SK-N-SH treated with all-trans-retinoic acid at 6 μM for 48 hours (cell line): ENCODE results near the gene PALD1.

Experiments used
- ATAC-seq: fragments of 200-7000 bp; cut with Tn5 transposase; 3 replicates; pipeline ENCODE4 v1.9.1; 2020; ENCODE audit warnings: mild to moderate bottlenecking, moderate library complexity
- ARNTL ChIP-seq: fragments of 450-650 bp; formaldehyde crosslinking; IDR thresholded peaks from 2 replicates; pipeline ENCODE4 v1.5.0; 2020; ENCODE audit warnings: low read depth, mild to moderate bottlenecking, moderate library complexity, borderline replicate concordance
- BACH2 ChIP-seq: fragments of 250-450 bp; sonication (Bioruptor Pico); IDR thresholded peaks from 2 replicates; pipeline ENCODE4 v1.9.0; 2021; ENCODE audit warnings: mild to moderate bottlenecking, borderline replicate concordance
- CSDC2 ChIP-seq: fragments of 250-450 bp; sonication (Bioruptor Pico); IDR thresholded peaks from 2 replicates; pipeline ENCODE4 v1.5.0; 2020; ENCODE audit warnings: mild to moderate bottlenecking, moderate library complexity
- ESRRG ChIP-seq: fragments of 250-450 bp; sonication (Bioruptor Pico); IDR thresholded peaks from 2 replicates; pipeline ENCODE4 v1.6.1; 2021; ENCODE audit warnings: mild to moderate bottlenecking
- GLIS3 ChIP-seq: fragments of 250-450 bp; sonication (Bioruptor Pico); IDR thresholded peaks from 2 replicates; pipeline ENCODE4 v1.5.0; 2020; ENCODE audit warnings: mild to moderate bottlenecking, moderate library complexity
- ISL1 ChIP-seq: fragments of 250-450 bp; sonication (Bioruptor Pico); IDR thresholded peaks from 2 replicates; pipeline ENCODE4 v2.1.2; 2022; ENCODE audit warnings: mild to moderate bottlenecking, moderate library complexity
- OSR1 ChIP-seq: fragments of 250-450 bp; sonication (Bioruptor Pico); IDR thresholded peaks from 2 replicates; pipeline ENCODE4 v1.8.0; 2022; ENCODE audit warnings: moderate library complexity, mild to moderate bottlenecking, inconsistent platforms
- PPARA ChIP-seq: fragments of 250-450 bp; sonication (Bioruptor Pico); IDR thresholded peaks from 2 replicates; pipeline ENCODE4 v1.5.0; 2020; ENCODE audit warnings: mild to moderate bottlenecking, borderline replicate concordance
- RARB ChIP-seq: fragments of 250-450 bp; sonication (Bioruptor Pico); IDR thresholded peaks from 2 replicates; pipeline ENCODE4 v1.8.0; 2021; ENCODE audit warnings: mild to moderate bottlenecking, moderate library complexity
- SNAI2 ChIP-seq: fragments of 250-450 bp; sonication (Bioruptor Pico); IDR thresholded peaks from 2 replicates; pipeline ENCODE4 v1.5.0; 2020; ENCODE audit warnings: mild to moderate bottlenecking, moderate library complexity
- TOX ChIP-seq: fragments of 250-450 bp; sonication (Bioruptor Pico); IDR thresholded peaks from 2 replicates; pipeline ENCODE4 v1.8.0; 2021; ENCODE audit warnings: mild to moderate bottlenecking, moderate library complexity, borderline replicate concordance
- ZC3H10 ChIP-seq: fragments of 250-450 bp; sonication (Bioruptor Pico); IDR thresholded peaks from 2 replicates; pipeline ENCODE4 v1.5.1; 2021; ENCODE audit warnings: mild to moderate bottlenecking, moderate library complexity
- ZFP3 ChIP-seq: fragments of 250-450 bp; sonication (Bioruptor Pico); IDR thresholded peaks from 2 replicates; pipeline ENCODE4 v1.5.0; 2020; ENCODE audit warnings: mild to moderate bottlenecking, moderate library complexity
- ZFP30 ChIP-seq: fragments of 450-650 bp; formaldehyde crosslinking; IDR thresholded peaks from 2 replicates; pipeline ENCODE4 v1.5.0; 2022; ENCODE audit warnings: mild to moderate bottlenecking, moderate library complexity
- ZNF565 ChIP-seq: fragments of 450-650 bp; formaldehyde crosslinking; conservative IDR thresholded peaks from 2 replicates; pipeline ENCODE4 v1.5.0; 2020; ENCODE audit warnings: low read depth, mild to moderate bottlenecking, moderate library complexity
- ZNF8 ChIP-seq: fragments of 450-650 bp; formaldehyde crosslinking; IDR thresholded peaks from 2 replicates; pipeline ENCODE4 v1.5.0; 2020; ENCODE audit warnings: mild to moderate bottlenecking, moderate library complexity
- TF ChIP-seq, protein P1 (sequence below): fragments of 250-450 bp; sonication (Bioruptor Pico); IDR thresholded peaks from 2 replicates; pipeline ENCODE4 v1.5.1; 2020; ENCODE audit warnings: low read depth, mild to moderate bottlenecking, moderate library complexity
- TF ChIP-seq, protein P2 (sequence below): fragments of 250-450 bp; sonication (Bioruptor Pico); IDR thresholded peaks from 2 replicates; pipeline ENCODE4 v1.5.0; 2020; ENCODE audit warnings: mild to moderate bottlenecking, moderate library complexity
- TF ChIP-seq, protein P3 (sequence below): fragments of 250-450 bp; sonication (Bioruptor Pico); IDR thresholded peaks from 2 replicates; pipeline ENCODE4 v1.8.0; 2021; ENCODE audit warnings: low read depth, mild to moderate bottlenecking, moderate library complexity, borderline replicate concordance
- TF ChIP-seq, protein P4 (sequence below): fragments of 250-450 bp; sonication (Bioruptor Pico); IDR thresholded peaks from 2 replicates; pipeline ENCODE4 v1.5.1; 2021; ENCODE audit warnings: mild to moderate bottlenecking, moderate library complexity
- TF ChIP-seq, protein P5 (sequence below): fragments of 250-450 bp; sonication (Bioruptor Pico); IDR thresholded peaks from 2 replicates; pipeline ENCODE4 v1.8.0; 2020; ENCODE audit warnings: mild to moderate bottlenecking, moderate library complexity, borderline replicate concordance

PALD1 gene

DNA sequence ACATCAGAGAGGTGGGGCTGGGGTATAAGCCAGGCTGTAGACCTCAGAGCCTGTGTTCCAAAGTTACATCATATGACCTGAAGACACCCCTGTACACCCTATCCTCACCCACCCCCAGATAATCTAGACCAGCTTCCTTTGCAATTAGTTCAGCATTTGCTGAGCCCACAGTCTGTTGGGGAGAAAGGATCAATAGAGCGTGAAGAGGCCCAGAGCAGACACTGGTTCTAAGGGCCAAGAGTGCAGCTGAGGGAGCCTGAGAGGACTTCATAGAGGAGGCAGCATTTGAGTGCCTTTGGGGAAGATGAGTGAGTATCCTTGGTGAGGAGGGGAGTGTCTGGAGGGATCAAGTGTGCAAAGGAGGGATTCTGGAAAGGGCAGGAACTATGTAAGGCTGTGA, 65.3 kb downstream of the PALD1 start:
- ATAC-seq: no peak
- TF ChIP-seq, protein P1, sequence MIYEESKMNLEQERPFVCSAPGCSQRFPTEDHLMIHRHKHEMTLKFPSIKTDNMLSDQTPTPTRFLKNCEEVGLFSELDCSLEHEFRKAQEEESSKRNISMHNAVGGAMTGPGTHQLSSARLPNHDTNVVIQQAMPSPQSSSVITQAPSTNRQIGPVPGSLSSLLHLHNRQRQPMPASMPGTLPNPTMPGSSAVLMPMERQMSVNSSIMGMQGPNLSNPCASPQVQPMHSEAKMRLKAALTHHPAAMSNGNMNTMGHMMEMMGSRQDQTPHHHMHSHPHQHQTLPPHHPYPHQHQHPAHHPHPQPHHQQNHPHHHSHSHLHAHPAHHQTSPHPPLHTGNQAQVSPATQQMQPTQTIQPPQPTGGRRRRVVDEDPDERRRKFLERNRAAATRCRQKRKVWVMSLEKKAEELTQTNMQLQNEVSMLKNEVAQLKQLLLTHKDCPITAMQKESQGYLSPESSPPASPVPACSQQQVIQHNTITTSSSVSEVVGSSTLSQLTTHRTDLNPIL: no peak
- no peak for TF ChIP-seq ZNF565
- TF ChIP-seq GLIS3 (CRISPR knock-in tag): no peak
- TF ChIP-seq ESRRG (CRISPR knock-in tag): no peak
- no peak for TF ChIP-seq BACH2 (CRISPR knock-in tag)
- TF ChIP-seq SNAI2 (CRISPR knock-in tag): no peak
- no peak for TF ChIP-seq ZC3H10 (CRISPR knock-in tag)
- TF ChIP-seq PPARA: no peak
- TF ChIP-seq, protein P2, sequence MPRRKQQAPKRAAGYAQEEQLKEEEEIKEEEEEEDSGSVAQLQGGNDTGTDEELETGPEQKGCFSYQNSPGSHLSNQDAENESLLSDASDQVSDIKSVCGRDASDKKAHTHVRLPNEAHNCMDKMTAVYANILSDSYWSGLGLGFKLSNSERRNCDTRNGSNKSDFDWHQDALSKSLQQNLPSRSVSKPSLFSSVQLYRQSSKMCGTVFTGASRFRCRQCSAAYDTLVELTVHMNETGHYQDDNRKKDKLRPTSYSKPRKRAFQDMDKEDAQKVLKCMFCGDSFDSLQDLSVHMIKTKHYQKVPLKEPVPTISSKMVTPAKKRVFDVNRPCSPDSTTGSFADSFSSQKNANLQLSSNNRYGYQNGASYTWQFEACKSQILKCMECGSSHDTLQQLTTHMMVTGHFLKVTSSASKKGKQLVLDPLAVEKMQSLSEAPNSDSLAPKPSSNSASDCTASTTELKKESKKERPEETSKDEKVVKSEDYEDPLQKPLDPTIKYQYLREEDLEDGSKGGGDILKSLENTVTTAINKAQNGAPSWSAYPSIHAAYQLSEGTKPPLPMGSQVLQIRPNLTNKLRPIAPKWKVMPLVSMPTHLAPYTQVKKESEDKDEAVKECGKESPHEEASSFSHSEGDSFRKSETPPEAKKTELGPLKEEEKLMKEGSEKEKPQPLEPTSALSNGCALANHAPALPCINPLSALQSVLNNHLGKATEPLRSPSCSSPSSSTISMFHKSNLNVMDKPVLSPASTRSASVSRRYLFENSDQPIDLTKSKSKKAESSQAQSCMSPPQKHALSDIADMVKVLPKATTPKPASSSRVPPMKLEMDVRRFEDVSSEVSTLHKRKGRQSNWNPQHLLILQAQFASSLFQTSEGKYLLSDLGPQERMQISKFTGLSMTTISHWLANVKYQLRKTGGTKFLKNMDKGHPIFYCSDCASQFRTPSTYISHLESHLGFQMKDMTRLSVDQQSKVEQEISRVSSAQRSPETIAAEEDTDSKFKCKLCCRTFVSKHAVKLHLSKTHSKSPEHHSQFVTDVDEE: no peak
- TF ChIP-seq, protein P3, sequence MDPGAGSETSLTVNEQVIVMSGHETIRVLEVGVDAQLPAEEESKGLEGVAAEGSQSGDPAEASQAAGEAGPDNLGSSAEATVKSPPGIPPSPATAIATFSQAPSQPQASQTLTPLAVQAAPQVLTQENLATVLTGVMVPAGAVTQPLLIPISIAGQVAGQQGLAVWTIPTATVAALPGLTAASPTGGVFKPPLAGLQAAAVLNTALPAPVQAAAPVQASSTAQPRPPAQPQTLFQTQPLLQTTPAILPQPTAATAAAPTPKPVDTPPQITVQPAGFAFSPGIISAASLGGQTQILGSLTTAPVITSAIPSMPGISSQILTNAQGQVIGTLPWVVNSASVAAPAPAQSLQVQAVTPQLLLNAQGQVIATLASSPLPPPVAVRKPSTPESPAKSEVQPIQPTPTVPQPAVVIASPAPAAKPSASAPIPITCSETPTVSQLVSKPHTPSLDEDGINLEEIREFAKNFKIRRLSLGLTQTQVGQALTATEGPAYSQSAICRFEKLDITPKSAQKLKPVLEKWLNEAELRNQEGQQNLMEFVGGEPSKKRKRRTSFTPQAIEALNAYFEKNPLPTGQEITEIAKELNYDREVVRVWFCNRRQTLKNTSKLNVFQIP (CRISPR knock-in tag): no peak
- TF ChIP-seq TOX (CRISPR knock-in tag): no peak
- TF ChIP-seq CSDC2 (CRISPR knock-in tag): no peak
- TF ChIP-seq ZNF8 (CRISPR knock-in tag): no peak
- TF ChIP-seq ZFP30 (CRISPR knock-in tag): no peak
- no peak for TF ChIP-seq ARNTL

DNA sequence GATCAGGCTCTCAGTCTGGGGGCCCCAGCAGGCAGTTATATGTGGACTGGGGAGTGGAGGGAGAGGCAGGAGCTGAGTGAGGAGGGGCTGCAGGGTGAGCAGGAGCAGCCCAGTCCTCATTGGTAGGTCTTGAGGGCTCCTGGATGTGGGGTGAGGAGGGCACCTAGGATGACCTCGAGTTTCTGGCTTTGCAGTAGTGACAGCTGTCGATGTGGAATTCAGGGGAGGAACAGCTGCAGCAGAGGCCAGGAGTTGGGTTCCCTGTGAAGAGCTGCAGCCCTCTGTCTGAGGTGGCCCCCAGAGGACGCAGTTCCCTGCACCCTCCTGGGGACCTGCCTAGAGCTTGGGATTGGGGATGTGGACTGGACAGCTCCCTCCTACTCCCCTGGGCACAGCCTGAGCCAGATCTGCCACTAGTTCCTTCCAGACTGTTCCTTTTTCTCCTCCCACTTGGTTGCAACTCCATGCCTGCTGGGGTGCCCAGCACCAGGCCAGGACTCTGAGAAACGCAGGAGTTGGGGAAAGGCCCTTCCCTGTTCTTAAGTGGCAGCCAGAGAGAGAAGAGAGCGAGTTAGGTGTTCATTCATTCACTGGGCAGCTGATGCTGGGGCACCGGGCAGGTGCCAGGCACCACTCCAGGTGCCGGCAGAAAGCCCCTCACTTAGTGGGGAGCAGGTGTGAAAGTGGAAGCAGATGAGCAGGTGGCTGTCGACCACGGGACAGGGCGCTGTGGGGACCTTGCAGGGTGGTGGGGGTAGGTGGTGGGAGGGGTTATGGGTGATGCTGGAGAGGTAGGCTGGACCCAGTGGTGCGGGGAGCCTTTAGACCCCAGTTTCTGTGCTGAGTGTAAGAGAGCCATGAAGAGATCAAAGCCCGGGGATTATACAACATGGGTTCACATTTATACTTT, 66.1 kb downstream of the PALD1 start:
- no peak for ATAC-seq

More for the DNA sequence above, 66.1 kb downstream of the PALD1 start:
- TF ChIP-seq PPARA (no peak), ESRRG (CRISPR knock-in tag) (no peak), ZFP3 (CRISPR knock-in tag) (no peak), OSR1 (CRISPR knock-in tag) (no peak), ARNTL (no peak), SNAI2 (CRISPR knock-in tag) (no peak), ZNF565 (no peak), CSDC2 (CRISPR knock-in tag) (no peak), ISL1 (CRISPR knock-in tag) (no peak), RARB (CRISPR knock-in tag) (no peak)
- TF ChIP-seq, protein P4, sequence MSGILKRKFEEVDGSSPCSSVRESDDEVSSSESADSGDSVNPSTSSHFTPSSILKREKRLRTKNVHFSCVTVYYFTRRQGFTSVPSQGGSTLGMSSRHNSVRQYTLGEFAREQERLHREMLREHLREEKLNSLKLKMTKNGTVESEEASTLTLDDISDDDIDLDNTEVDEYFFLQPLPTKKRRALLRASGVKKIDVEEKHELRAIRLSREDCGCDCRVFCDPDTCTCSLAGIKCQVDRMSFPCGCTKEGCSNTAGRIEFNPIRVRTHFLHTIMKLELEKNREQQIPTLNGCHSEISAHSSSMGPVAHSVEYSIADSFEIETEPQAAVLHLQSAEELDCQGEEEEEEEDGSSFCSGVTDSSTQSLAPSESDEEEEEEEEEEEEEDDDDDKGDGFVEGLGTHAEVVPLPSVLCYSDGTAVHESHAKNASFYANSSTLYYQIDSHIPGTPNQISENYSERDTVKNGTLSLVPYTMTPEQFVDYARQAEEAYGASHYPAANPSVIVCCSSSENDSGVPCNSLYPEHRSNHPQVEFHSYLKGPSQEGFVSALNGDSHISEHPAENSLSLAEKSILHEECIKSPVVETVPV (CRISPR knock-in tag): no peak
- TF ChIP-seq, protein P1: no peak
- TF ChIP-seq, protein P5, sequence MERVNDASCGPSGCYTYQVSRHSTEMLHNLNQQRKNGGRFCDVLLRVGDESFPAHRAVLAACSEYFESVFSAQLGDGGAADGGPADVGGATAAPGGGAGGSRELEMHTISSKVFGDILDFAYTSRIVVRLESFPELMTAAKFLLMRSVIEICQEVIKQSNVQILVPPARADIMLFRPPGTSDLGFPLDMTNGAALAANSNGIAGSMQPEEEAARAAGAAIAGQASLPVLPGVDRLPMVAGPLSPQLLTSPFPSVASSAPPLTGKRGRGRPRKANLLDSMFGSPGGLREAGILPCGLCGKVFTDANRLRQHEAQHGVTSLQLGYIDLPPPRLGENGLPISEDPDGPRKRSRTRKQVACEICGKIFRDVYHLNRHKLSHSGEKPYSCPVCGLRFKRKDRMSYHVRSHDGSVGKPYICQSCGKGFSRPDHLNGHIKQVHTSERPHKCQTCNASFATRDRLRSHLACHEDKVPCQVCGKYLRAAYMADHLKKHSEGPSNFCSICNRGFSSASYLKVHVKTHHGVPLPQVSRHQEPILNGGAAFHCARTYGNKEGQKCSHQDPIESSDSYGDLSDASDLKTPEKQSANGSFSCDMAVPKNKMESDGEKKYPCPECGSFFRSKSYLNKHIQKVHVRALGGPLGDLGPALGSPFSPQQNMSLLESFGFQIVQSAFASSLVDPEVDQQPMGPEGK (CRISPR knock-in tag): no peak
- TF ChIP-seq, protein P3 (CRISPR knock-in tag): no peak
